Psoas muscle (tissue), 8 donors: ENCODE results near the gene SHANK1. TPM values are rescaled to one million over a fixed set of nuclear protein-coding genes. Genes with fewer than 3 reads are reported as not detected.

Experiments used
- ATAC-seq, 4 donors: fragments of 200-7000 bp; cut with Tn5 transposase; one replicate each; pipeline ENCODE4 v1.9.1; 2020; ENCODE audit warnings: moderate library complexity in 3 of 4, mild to moderate bottlenecking in 2 of 4
- DNase-seq, 2 donors: peaks; one replicate each; pipeline ENCODE4 v3.0.0-alpha.2; 2020
- H3K27ac ChIP-seq: fragments of 200-600 bp; one replicate; pipeline ENCODE4 v1.8.0; 2022
- H3K27me3 ChIP-seq, 3 donors: fragments of 200-600 bp in 1 of 3; one replicate each; pipeline versions ENCODE4 v1.6.1 to v1.8.0; 2013 to 2022; ENCODE audit warnings: low read length in 2 of 3, mild to moderate bottlenecking in 2 of 3, moderate library complexity in 1 of 3; ENCODE audit not compliant: insufficient read depth in 3 of 3
- H3K36me3 ChIP-seq, 2 donors: fragments of 200-600 bp in 1 of 2; one replicate each; pipeline versions ENCODE4 v1.6.1 to v1.8.0; 2013 to 2022; ENCODE audit warnings: low read depth in 1 of 2, mild to moderate bottlenecking in 1 of 2, moderate library complexity in 1 of 2; ENCODE audit not compliant: insufficient read depth in 1 of 2
- H3K4me1 ChIP-seq: fragments of 200-600 bp; one replicate; pipeline ENCODE4 v1.8.0; 2022
- H3K4me3 ChIP-seq: fragments of 200-600 bp; one replicate; pipeline ENCODE4 v1.8.0; 2022; ENCODE audit warnings: mild to moderate bottlenecking
- H3K9me3 ChIP-seq: fragments of 200-600 bp; one replicate; pipeline ENCODE4 v1.8.0; 2022
- WGBS, 3 donors: extraction: QIAGEN DNeasy Blood & Tissue Kit; methylation state at CpG; one replicate each; pipeline versions ENCODE4 v1.1.6 to v1.1.7; 2013; 5-methylcytosine and 5-hydroxymethylcytosine counted together
- intact Hi-C, 2 donors: fragments of 100-400 bp; cut with DNase I; formaldehyde crosslinking; loops; one replicate each; pipeline versions ENCODE4 v1.11.0 to v1.14.2; 2022
- polyA plus RNA-seq, 3 donors: library from polyadenylated mRNA; stranded (reverse); fragments of 200-250 nt; gene quantifications; one replicate each; pipeline ENCODE4 v1.2.3, GENCODE V29; 2013
- total RNA-seq, 4 donors: library from RNA; stranded (reverse); fragmentation: NEBNext Ultra II Directional in 2 of 4; extraction: Animal tissue kit (Norgen Biotek cat#: 25700) in 2 of 4; gene quantifications; one replicate each; pipeline versions ENCODE4 v1.2.1 to v1.2.4, GENCODE V29; 2021 to 2023
- TF ChIP-seq, protein P1 (sequence below): fragments of 200-600 bp; IDR thresholded peaks from one replicate; pipeline ENCODE4 v1.8.0; 2022; ENCODE audit warnings: antibody characterized with exemption
- donor health status: healthy with polysubstance abuse.
- donor health status: DM: no; HTN: no; CAD: no; lungs with moderate emphysema.
- donor health status: Bipolar disorder and iron deficiency.
- donor health status: healthy.
- donor health status: DM: yes; HTN: yes; CAD: no.
- donor health status: DM: no; HTN: no; CAD: no.
- donor health status: DM: no; HTN: no; CAD: no.
- donor health status: DM: yes; HTN: yes; CAD: no.

The SHANK1 gene
- total and polyA plus RNA-seq, 7 donors = 0.14 to 1.3 (median 0.39) TPM; not detected in 2

DNA sequence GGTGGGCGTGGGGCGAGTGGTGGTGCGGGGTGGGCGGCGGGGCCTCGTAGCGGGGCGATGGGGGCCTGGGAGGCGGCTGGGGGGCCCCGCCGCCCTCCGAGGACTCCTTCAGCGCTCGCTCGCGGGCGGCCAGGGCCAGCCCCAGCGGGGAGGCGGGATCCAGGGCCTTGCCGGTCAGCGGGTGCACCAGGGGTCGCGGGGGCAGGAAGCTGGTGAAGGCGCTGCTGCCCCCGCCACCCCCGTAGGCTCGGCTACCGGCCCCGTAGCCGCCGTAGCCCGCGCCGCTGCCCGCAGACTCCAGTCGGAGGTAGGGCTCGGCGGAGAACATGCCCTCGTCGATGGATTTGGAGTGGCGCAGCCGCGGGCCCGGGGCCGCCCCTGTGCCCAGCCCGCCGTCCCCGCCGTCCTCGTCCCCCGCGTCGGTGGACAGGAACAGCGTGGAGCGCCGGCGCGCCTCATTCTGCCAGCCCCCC lies 51.8 kb downstream of the SHANK1 start:
- no peak for DNase-seq
- intact Hi-C loops = no loop called here
- ATAC-seq = no peak
- Histone ChIP-seq H3K9me3 (no peaks in the 10 kb centered on the region), H3K4me1 (no peaks in the 10 kb centered on the region), H3K27me3 (peaks cover 0 to 66% (median 38%) of the 10 kb centered on the region in 3 donors), H3K36me3 (no peaks in the 10 kb centered on the region), H3K4me3 (no peak overlapping the region), H3K27ac (no peak overlapping the region)
- WGBS, 3 donors = 0 to 2% (median 2%) methylated on average over 19 to 58 of the region's 58 CpGs
- TF ChIP-seq, protein P1, sequence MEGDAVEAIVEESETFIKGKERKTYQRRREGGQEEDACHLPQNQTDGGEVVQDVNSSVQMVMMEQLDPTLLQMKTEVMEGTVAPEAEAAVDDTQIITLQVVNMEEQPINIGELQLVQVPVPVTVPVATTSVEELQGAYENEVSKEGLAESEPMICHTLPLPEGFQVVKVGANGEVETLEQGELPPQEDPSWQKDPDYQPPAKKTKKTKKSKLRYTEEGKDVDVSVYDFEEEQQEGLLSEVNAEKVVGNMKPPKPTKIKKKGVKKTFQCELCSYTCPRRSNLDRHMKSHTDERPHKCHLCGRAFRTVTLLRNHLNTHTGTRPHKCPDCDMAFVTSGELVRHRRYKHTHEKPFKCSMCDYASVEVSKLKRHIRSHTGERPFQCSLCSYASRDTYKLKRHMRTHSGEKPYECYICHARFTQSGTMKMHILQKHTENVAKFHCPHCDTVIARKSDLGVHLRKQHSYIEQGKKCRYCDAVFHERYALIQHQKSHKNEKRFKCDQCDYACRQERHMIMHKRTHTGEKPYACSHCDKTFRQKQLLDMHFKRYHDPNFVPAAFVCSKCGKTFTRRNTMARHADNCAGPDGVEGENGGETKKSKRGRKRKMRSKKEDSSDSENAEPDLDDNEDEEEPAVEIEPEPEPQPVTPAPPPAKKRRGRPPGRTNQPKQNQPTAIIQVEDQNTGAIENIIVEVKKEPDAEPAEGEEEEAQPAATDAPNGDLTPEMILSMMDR = no peak

DNA sequence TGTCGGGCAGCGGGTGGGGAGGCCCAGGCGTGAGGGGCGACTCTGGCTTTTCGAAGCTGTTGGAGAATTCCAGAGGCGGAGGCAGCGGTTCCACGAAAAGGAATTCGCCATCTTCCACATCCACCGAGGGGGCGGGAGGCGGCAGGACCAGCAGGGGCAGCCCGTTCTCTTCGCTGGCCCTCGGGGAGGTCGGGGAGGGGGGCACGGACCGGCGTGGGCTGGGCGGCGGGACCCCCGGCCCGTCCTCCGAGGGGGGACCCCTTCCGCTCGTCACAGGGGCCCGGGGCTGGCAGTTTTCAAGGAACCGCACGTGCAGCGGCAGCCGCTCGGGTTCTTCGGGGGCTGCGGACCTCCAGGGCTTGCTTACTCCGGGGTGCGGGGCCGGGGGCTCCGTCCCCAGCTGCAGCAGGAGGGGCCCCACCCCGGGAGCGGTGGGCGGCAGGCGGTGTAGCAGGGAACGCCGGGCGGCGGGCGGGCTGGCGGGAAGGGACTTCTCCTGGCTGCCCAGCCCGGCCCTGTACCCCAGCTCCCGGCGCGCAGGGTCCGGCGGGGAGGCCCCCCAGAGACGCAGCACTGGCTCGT lies 52.3 kb downstream of the SHANK1 start:
- no peak overlapping the region for H3K27ac ChIP-seq
- DNase-seq (no peak), ATAC-seq (no peak)
- no peaks in the 10 kb centered on the region for H3K9me3 ChIP-seq
- peaks cover 0 to 66% (median 38%) of the 10 kb centered on the region in 3 donors for H3K27me3 ChIP-seq
- no peaks in the 10 kb centered on the region for H3K36me3 ChIP-seq
- TF ChIP-seq, protein P1 = no peak
- H3K4me1 ChIP-seq = no peaks in the 10 kb centered on the region
- no peak overlapping the region for H3K4me3 ChIP-seq
- intact Hi-C loops = no loop called here
- 2 to 3% (median 2%) methylated on average over 22 to 56 of the region's 56 CpGs for WGBS, 3 donors

DNA sequence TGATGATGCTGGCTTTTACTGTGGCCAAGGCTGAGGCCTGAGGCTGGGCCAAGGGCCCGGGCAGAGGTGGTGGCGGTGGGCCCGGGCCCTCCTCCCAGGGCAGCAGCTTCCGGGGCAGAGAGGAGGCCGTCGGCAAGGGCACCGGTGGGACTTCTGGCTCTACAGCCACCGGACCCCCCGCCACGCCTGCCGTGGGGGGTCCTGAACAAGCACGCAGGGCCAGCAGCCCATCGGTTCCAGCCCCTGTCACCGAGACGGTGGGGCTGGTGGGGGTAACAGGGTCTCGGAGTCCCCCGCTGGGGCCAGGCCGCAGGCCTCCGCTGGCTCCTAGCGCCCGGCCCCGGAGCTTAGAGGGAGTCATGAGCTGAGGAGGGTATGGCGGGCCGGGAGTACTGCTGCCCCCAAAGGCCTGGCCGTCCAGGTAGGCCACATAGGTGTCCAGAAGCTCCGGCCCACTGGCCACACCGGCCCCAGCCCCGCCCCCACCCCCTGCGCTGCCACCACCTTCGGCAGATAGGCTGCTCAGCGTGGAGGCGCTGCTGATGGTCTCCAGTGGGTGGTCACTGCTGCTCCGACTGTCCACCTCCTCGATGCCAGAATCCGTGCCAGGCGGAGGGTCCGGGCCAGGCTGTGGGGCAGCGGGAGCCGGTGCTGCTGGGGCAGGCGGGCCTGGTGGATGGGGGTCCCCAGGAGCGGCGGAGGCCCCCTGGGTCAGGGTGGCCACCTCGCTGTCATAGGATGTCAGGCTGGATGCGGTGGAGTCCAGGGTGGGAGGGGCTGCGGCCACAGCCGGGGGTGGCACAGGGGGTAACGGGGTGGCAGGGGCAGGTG lies 53.0 kb downstream of the SHANK1 start:
- ATAC-seq = no peak
- no peak for DNase-seq
- Histone ChIP-seq H3K4me3 (no peak overlapping the region), H3K36me3 (no peaks in the 10 kb centered on the region), H3K4me1 (no peaks in the 10 kb centered on the region), H3K27ac (no peak overlapping the region), H3K27me3 (peaks cover 0 to 66% (median 37%) of the 10 kb centered on the region in 3 donors), H3K9me3 (no peaks in the 10 kb centered on the region)
- 11 to 13% (median 12%) methylated on average over 44 to 47 of the region's 47 CpGs for WGBS, 3 donors
- intact Hi-C loops = no loop called here
- TF ChIP-seq, protein P1 = no peak

DNA sequence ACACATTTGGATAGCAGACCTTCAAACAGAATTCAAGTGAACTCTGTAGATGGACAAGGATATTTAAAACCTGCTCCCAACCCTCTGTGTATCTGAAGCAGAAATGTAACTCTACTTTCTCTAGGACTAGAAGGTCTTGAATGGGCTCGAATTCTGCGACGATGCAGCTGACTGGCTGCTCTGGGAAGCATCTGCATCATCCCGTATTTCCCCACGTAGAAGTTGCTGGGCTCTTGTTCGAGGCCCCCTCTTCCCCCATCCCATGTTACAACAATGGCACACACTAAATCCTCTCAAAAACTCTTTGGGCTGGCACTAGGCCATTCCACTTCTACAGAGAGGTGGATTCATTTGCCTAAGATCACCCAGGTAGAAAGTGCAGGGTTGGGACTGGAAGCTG lies 55.4 kb downstream of the SHANK1 start:
- intact Hi-C loops = no loop called here
- WGBS, 3 donors = 73 to 85% (median 76%) methylated on average over 6 of the region's 6 CpGs
- no peaks in the 10 kb centered on the region for H3K4me1 ChIP-seq
- ATAC-seq = no peak
- no peak overlapping the region for H3K27ac ChIP-seq
- H3K4me3 ChIP-seq = no peak overlapping the region
- TF ChIP-seq, protein P1 = no peak
- no peak for DNase-seq
- peaks cover 0 to 61% (median 31%) of the 10 kb centered on the region in 3 donors for H3K27me3 ChIP-seq
- H3K9me3 ChIP-seq = no peaks in the 10 kb centered on the region
- H3K36me3 ChIP-seq = no peaks in the 10 kb centered on the region
